GM19452 (cell line): Measurements from ENCODE around the gene ZNF221.
A peak's percentile ranks its signal among the peaks of the same experiment; 100 is the strongest.
"Not testable (repeated sequence)": the region's sequence is repeated elsewhere in the genome, so short reads cannot be mapped to it uniquely, and the experiment has no call there.

ENCODE experiments used
- ATAC-seq: cut with Tn5 transposase; IDR thresholded peaks from one replicate; pipeline ENCODE4 v1.9.1; 2021; ENCODE audit not compliant: unreplicated experiment

The ZNF221 gene

GRCh38 chr19:43950834-43951645 lies at the start of gene ZNF221:
Gene ZNF221 (plus strand): TSS chr19:43951228. CDS start chr19:43962727, 11,499 bp downstream.
- peak; percentile 92 for ATAC-seq

GRCh38 chr19:43901395-43902390 lies 49.3 kb upstream of the ZNF221 start:
- peak; percentile 86 for ATAC-seq

GRCh38 chr19:43902399-43902798 lies 48.6 kb upstream of the ZNF221 start:
- no peak for ATAC-seq

GRCh38 chr19:43905897-43906296 lies 45.1 kb upstream of the ZNF221 start:
- ATAC-seq, result no peak

- ATAC-seq, result no peak
These were observed 44.3 kb upstream of the ZNF221 start for GRCh38 chr19:43906774-43907173.

GRCh38 chr19:43908659-43909058 lies 42.4 kb upstream of the ZNF221 start:
- ATAC-seq, result no peak

GRCh38 chr19:43910884-43911283 lies 40.1 kb upstream of the ZNF221 start:
- ATAC-seq, result no peak

GRCh38 chr19:43913383-43913782 lies 37.6 kb upstream of the ZNF221 start:
- ATAC-seq, result no peak

GRCh38 chr19:43914051-43914450 lies 37.0 kb upstream of the ZNF221 start:
- ATAC-seq, result no peak

- no peak for ATAC-seq
These were observed 27.2 kb upstream of the ZNF221 start for GRCh38 chr19:43923875-43924274.

- ATAC-seq, result no peak
These were observed 22.2 kb upstream of the ZNF221 start for GRCh38 chr19:43928820-43929219.

GRCh38 chr19:43934055-43934984 lies 16.7 kb upstream of the ZNF221 start:
- ATAC-seq, result no peak

- ATAC-seq, result peak; percentile 93
These were observed 15.9 kb upstream of the ZNF221 start, which contains the start of gene ZNF45 for GRCh38 chr19:43934985-43935708. Gene ZNF45 (minus strand): TSS chr19:43935282. CDS start chr19:43922185, 13,097 bp downstream.

- ATAC-seq, result no peak
These were observed 14.8 kb upstream of the ZNF221 start for GRCh38 chr19:43936188-43936587.

GRCh38 chr19:43939557-43940260 lies 11.3 kb upstream of the ZNF221 start:
- no peak for ATAC-seq

GRCh38 chr19:43940719-43941118 lies 10.3 kb upstream of the ZNF221 start:
- no peak for ATAC-seq

- no peak for ATAC-seq
These were observed 9.8 kb upstream of the ZNF221 start for GRCh38 chr19:43941209-43941608.

GRCh38 chr19:43947412-43947811 lies 3.6 kb upstream of the ZNF221 start:
- ATAC-seq, result not testable (repeated sequence)

- not testable (repeated sequence) for ATAC-seq
These were observed 1.2 kb upstream of the ZNF221 start for GRCh38 chr19:43949803-43950202.
